ENCODE measurements around the gene OPN4.

DNA sequence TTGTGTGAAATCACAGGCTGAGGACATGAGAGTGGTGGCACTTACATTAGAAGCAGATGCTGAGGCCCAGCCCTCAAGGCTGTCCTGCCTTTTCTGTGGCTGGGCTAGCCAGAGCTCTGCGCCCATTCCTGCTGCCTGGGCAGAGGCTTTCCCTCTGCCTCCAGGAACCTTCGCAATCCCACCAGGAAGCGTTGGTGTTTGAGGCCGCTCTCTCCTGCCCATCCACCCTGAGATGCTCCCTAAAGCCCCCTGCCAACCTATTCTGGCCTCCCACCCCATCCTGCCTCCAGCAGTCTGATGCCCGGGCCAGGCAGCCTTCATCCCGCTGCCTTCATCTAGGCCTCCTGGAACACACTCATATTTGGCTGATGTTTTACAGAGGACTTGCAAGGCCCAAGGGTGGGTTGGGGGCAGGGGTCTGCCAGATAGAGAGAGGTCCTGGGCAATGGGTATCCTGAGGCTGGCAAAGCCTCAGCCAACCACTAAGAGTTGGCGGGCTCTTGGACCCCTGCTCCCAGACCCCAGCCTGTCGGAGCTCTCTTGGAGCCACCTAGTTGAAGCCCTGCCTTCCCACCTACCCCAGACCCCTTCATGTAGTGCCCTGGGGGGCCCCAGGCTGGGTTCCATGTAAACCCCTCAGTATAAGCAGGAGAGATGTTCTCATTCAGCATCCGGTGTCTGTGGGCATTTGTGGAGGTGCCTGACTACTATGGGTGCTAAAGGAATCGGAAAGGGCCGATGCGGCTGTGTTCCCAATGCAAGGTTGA is 46.7 kb downstream of the OPN4 start:
- TF ChIP-seq, protein P1, sequence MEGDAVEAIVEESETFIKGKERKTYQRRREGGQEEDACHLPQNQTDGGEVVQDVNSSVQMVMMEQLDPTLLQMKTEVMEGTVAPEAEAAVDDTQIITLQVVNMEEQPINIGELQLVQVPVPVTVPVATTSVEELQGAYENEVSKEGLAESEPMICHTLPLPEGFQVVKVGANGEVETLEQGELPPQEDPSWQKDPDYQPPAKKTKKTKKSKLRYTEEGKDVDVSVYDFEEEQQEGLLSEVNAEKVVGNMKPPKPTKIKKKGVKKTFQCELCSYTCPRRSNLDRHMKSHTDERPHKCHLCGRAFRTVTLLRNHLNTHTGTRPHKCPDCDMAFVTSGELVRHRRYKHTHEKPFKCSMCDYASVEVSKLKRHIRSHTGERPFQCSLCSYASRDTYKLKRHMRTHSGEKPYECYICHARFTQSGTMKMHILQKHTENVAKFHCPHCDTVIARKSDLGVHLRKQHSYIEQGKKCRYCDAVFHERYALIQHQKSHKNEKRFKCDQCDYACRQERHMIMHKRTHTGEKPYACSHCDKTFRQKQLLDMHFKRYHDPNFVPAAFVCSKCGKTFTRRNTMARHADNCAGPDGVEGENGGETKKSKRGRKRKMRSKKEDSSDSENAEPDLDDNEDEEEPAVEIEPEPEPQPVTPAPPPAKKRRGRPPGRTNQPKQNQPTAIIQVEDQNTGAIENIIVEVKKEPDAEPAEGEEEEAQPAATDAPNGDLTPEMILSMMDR (IDR thresholded peaks at IDR 0.05; ENCODE audit: borderline replicate concordance, extremely low read depth, low read length, poor library complexity, severe bottlenecking), result no peak
- TF ChIP-seq EZH2 (IDR thresholded peaks at IDR 0.05; ENCODE audit: borderline replicate concordance, low read depth, low read length, severe bottlenecking), result no peak
